ENCODE measurements around the gene MPC1.

MPC1 gene

DNA sequence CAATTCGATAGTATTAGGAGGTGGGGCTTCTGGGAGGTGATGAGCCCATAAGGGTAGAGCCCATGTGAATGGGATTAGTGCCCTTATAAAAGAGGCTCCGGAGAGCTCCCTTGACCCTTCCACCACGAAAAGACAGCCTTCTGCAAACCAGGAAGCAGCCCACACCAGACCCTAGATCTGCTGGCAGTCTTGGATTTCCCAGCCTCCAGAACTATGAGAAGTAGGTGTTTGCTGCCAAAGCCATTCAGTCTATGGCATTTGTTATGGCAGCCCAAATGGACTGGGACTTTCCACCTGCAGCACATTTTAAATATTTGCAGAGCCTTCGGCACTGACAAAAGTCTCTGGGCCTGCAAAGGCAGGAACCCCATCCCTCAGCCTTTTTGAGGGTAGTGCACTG lies 28.6 kb downstream of the MPC1 start:
- Histone ChIP-seq H3K27me3 (ENCODE audit: insufficient read depth, low read length) (0 out of 2 replicates have a peak, but pooled peaks cover 4% of the 10 kb centered on the region), H3K4me1 (ENCODE audit: insufficient read depth, low read length, severe bottlenecking) (peaks cover 9% of the 10 kb centered on the region), H3K9me2 (ENCODE audit: low read depth, low read length) (no peaks in the 10 kb centered on the region), H3K79me2 (ENCODE audit: insufficient read depth, low read length) (no peaks in the 10 kb centered on the region), H3K4me2 (ENCODE audit: low read length) (no peak overlapping the region), H3K36me3 (ENCODE audit: insufficient read depth, low read length) (no peaks in the 10 kb centered on the region), H3K4me3 (ENCODE audit: low read depth, low read length, poor library complexity, severe bottlenecking) (no peak overlapping the region), H4K20me1 (ENCODE audit: insufficient read depth, low read length) (no peaks in the 10 kb centered on the region), H2AFZ (ENCODE audit: low read length) (no peak overlapping the region), H3K9me3 (ENCODE audit: low read length) (no peaks in the 10 kb centered on the region; the same call in 1 of the 2 replicates), H3F3A (ENCODE audit: insufficient read depth, low read length) (no peaks in the 10 kb centered on the region), H3K27ac (ENCODE audit: low read depth, low read length, poor library complexity, severe bottlenecking) (no peak overlapping the region), H3K9ac (ENCODE audit: low read length) (no peak overlapping the region)
- TF ChIP-seq EZH2 (IDR thresholded peaks at IDR 0.05; ENCODE audit: borderline replicate concordance, low read length): no peak
- TF ChIP-seq CTCF (IDR thresholded peaks at IDR 0.05; ENCODE audit: low read length): no peak

- Histone ChIP-seq H3K36me3 (ENCODE audit: insufficient read depth, low read length) (no peaks in the 10 kb centered on the region), H3K9ac (ENCODE audit: low read length) (no peak overlapping the region), H3K27ac (ENCODE audit: low read depth, low read length, poor library complexity, severe bottlenecking) (no peak overlapping the region), H3K9me3 (ENCODE audit: low read length) (no peaks in the 10 kb centered on the region; the same call in 1 of the 2 replicates), H3K79me2 (ENCODE audit: insufficient read depth, low read length) (no peaks in the 10 kb centered on the region), H3K27me3 (ENCODE audit: insufficient read depth, low read length) (0 out of 2 replicates have a peak, but pooled peaks cover 4% of the 10 kb centered on the region), H3K9me2 (ENCODE audit: low read depth, low read length) (no peaks in the 10 kb centered on the region), H2AFZ (ENCODE audit: low read length) (no peak overlapping the region), H3F3A (ENCODE audit: insufficient read depth, low read length) (no peaks in the 10 kb centered on the region), H3K4me2 (ENCODE audit: low read length) (no peak overlapping the region), H3K4me1 (ENCODE audit: insufficient read depth, low read length, severe bottlenecking) (peaks cover 9% of the 10 kb centered on the region), H4K20me1 (ENCODE audit: insufficient read depth, low read length) (no peaks in the 10 kb centered on the region), H3K4me3 (ENCODE audit: low read depth, low read length, poor library complexity, severe bottlenecking) (no peak overlapping the region)
- TF ChIP-seq CTCF (IDR thresholded peaks at IDR 0.05; ENCODE audit: low read length) (no peak), EZH2 (IDR thresholded peaks at IDR 0.05; ENCODE audit: borderline replicate concordance, low read length) (no peak)
Measured at GRCh38 chr6:166353507-166353906, 29.2 kb downstream of the MPC1 start.

DNA sequence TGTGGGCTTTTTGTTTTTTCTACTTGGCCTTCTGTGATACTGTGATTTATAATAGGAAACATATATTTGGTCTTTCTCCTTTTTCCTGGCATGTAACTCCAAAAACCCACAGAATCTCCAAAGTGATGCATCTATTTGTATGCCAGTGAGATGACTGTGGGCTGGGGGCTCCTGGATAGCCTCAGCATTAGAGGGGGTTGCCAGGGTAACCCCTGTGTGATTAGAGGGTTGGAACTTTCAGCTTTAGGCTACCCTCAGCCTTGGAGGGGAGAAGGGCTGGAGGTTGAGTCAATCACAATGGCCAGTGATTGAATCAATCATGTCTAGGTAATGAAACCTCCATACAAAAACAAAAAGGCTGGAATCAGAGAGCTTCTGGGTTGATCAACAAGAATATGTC lies 29.8 kb downstream of the MPC1 start:
- H3K4me2 ChIP-seq (ENCODE audit: low read length): no peak overlapping the region
- H3K4me1 ChIP-seq (ENCODE audit: insufficient read depth, low read length, severe bottlenecking): peaks cover 9% of the 10 kb centered on the region
- H3K36me3 ChIP-seq (ENCODE audit: insufficient read depth, low read length): no peaks in the 10 kb centered on the region
- H3K27me3 ChIP-seq (ENCODE audit: insufficient read depth, low read length): 0 out of 2 replicates have a peak, but pooled peaks cover 4% of the 10 kb centered on the region
- H3K9ac ChIP-seq (ENCODE audit: low read length): no peak overlapping the region
- no peaks in the 10 kb centered on the region for H4K20me1 ChIP-seq (ENCODE audit: insufficient read depth, low read length)
- no peaks in the 10 kb centered on the region for H3K9me2 ChIP-seq (ENCODE audit: low read depth, low read length)
- H3K9me3 ChIP-seq (ENCODE audit: low read length): no peaks in the 10 kb centered on the region; the same call in 1 of the 2 replicates
- no peaks in the 10 kb centered on the region for H3K79me2 ChIP-seq (ENCODE audit: insufficient read depth, low read length)
- H3F3A ChIP-seq (ENCODE audit: insufficient read depth, low read length): no peaks in the 10 kb centered on the region
- TF ChIP-seq EZH2 (IDR thresholded peaks at IDR 0.05; ENCODE audit: borderline replicate concordance, low read length) (no peak), CTCF (IDR thresholded peaks at IDR 0.05; ENCODE audit: low read length) (no peak)
- H3K27ac ChIP-seq (ENCODE audit: low read depth, low read length, poor library complexity, severe bottlenecking): no peak overlapping the region
- no peak overlapping the region for H3K4me3 ChIP-seq (ENCODE audit: low read depth, low read length, poor library complexity, severe bottlenecking)
- H2AFZ ChIP-seq (ENCODE audit: low read length): no peak overlapping the region

Measured in OCI-LY1 (cell line).